ENCODE results near the gene JAM2. TPM values are rescaled to one million over a fixed set of nuclear protein-coding genes. Genes with fewer than 3 reads are reported as not detected.

Gene JAM2
- polyA plus RNA-seq, 3 donors = 0.01 TPM; not detected in 2

DNA sequence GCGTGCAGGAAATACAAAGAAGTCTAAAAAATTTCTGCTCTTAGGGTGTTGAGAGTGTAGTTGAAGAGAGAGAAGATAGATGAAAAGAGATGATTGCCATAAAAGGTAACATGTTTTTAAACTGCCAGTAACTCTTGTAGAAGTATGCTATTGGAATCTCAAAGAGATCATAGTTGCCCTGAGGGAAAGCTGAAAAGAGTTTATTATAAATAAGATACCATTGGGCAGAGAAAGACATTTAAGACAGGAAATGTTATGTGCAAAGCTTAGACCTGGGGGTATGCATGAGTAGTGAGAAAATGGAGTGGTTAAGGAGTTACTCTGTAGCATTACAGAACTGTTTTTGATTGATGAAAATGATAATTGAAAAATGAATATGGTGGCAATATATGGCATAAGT, 113.4 kb downstream of the JAM2 start:
- H3K4me3 Mint-ChIP-seq = no peak overlapping the region
- Histone ChIP-seq H3K9ac (ENCODE audit: insufficient read depth, low read length, poor library complexity, severe bottlenecking) (no peak overlapping the region), H3K9me3 (replicated peaks in 1 of 2; ENCODE audit: control insufficient read depth in 1 of 2, insufficient read depth in 1 of 2, low read length in 2 of 2) (no peaks in the 10 kb centered on the region), H3K36me3 (replicated peaks in 1 of 2; ENCODE audit: control insufficient read depth in 1 of 2, insufficient read depth in 2 of 2, low read length in 2 of 2) (peaks cover 71 to 91% of the 10 kb centered on the region in 2 donors), H3K27ac (ENCODE audit: low read depth in 1 of 2, low read length in 2 of 2) (no peak overlapping the region), H3K79me2 (ENCODE audit: insufficient read depth, low read length) (no peaks in the 10 kb centered on the region), H3K4me2 (replicated peaks; ENCODE audit: extremely low read depth, low read length, poor library complexity, severe bottlenecking) (no peak overlapping the region), H2AFZ (ENCODE audit: insufficient read depth, low read depth, low read length, poor library complexity, severe bottlenecking) (no peak overlapping the region), H3K27me3 (ENCODE audit: control insufficient read depth in 2 of 2, insufficient read depth in 2 of 2, low read length in 2 of 2) (no peaks in the 10 kb centered on the region), H4K20me1 (ENCODE audit: insufficient read depth, low read length) (no peaks in the 10 kb centered on the region), H3K4me1 (ENCODE audit: control insufficient read depth in 1 of 2, insufficient read depth in 2 of 2, low read length in 2 of 2) (no peaks in the 10 kb centered on the region), H3K4me3 (replicated peaks in 1 of 3; ENCODE audit: low read depth in 2 of 3, low read length in 3 of 3) (no peak overlapping the region)
- no peaks in the 10 kb centered on the region for H3K9me3 Mint-ChIP-seq
- intact Hi-C loops (cut with micrococcal nuclease) = no loop called here
- 100% methylated on average over 1 of the region's 1 CpG for WGBS (ENCODE audit: insufficient coverage)
- peaks cover 69 to 78% of the 10 kb centered on the region in 2 donors for H3K36me3 Mint-ChIP-seq
- no peak for DNase-seq
- H3K4me1 Mint-ChIP-seq = peaks cover 2% of the 10 kb centered on the region
- TF ChIP-seq CTCF (IDR thresholded peaks at IDR 0.05) = no peak
- no peaks in the 10 kb centered on the region for H3K27me3 Mint-ChIP-seq (ENCODE audit: low read depth in 3 of 3)
- no peak overlapping the region for H3K27ac Mint-ChIP-seq

- no peak overlapping the region for H3K4me3 Mint-ChIP-seq
- Histone ChIP-seq H3K4me3 (replicated peaks in 1 of 3; ENCODE audit: low read depth in 2 of 3, low read length in 3 of 3) (no peak overlapping the region), H2AFZ (ENCODE audit: insufficient read depth, low read depth, low read length, poor library complexity, severe bottlenecking) (no peak overlapping the region), H3K79me2 (ENCODE audit: insufficient read depth, low read length) (no peaks in the 10 kb centered on the region), H4K20me1 (ENCODE audit: insufficient read depth, low read length) (no peaks in the 10 kb centered on the region), H3K36me3 (replicated peaks in 1 of 2; ENCODE audit: control insufficient read depth in 1 of 2, insufficient read depth in 2 of 2, low read length in 2 of 2) (peaks cover 83 to 95% of the 10 kb centered on the region in 2 donors), H3K9me3 (replicated peaks in 1 of 2; ENCODE audit: control insufficient read depth in 1 of 2, insufficient read depth in 1 of 2, low read length in 2 of 2) (no peaks in the 10 kb centered on the region), H3K27me3 (ENCODE audit: control insufficient read depth in 2 of 2, insufficient read depth in 2 of 2, low read length in 2 of 2) (no peaks in the 10 kb centered on the region), H3K4me1 (ENCODE audit: control insufficient read depth in 1 of 2, insufficient read depth in 2 of 2, low read length in 2 of 2) (no peaks in the 10 kb centered on the region), H3K4me2 (replicated peaks; ENCODE audit: extremely low read depth, low read length, poor library complexity, severe bottlenecking) (no peak overlapping the region), H3K9ac (ENCODE audit: insufficient read depth, low read length, poor library complexity, severe bottlenecking) (no peak overlapping the region), H3K27ac (ENCODE audit: low read depth in 1 of 2, low read length in 2 of 2) (no peak overlapping the region)
- TF ChIP-seq CTCF (IDR thresholded peaks at IDR 0.05) = no peak
- H3K9me3 Mint-ChIP-seq = no peaks in the 10 kb centered on the region
- peaks cover 75 to 91% of the 10 kb centered on the region in 2 donors for H3K36me3 Mint-ChIP-seq
- WGBS (ENCODE audit: insufficient coverage) = 94% methylated on average over 4 of the region's 6 CpGs
- no peaks in the 10 kb centered on the region for H3K27me3 Mint-ChIP-seq (ENCODE audit: low read depth in 3 of 3)
- intact Hi-C loops (cut with micrococcal nuclease) = no loop called here
- no peak for DNase-seq
- H3K4me1 Mint-ChIP-seq = peaks cover 8% of the 10 kb centered on the region
- peak overlapping the region in 2 of 7 donors; percentile 15 to 24 for H3K27ac Mint-ChIP-seq
Observed at GRCh38 chr21:25756190-25756932, 117.3 kb downstream of the JAM2 start.
